ENCODE results near the gene ARHGEF16.

ARHGEF16 gene

DNA sequence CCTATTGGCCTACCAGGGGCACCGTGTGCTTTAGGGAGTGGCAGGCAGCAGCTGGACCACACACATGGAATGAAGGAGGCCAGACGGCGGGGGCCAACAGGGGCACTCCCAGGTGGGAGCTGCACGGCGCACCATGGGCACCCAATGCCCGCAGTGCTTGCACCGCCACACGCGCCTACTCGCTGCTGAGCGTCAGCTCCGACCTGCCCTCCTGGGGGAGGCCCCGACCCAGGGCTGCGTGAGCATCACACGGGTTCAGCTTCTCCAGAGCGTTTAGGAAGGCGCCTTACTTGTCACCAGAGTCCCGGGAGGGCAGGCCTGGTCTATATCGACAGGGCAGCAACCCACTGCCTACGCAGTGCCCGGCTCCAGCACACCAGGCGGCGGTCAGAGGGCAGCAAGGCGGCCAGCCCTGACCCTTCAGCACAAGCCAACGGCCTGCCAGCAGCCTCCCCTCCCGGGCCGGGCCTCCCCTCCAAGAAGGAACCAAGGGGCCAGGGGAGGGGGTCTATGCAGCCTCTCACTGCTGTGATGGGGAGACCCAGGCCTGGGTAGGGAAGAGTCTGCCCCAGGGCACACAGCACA, 64.9 kb downstream of the ARHGEF16 start:
- no peak for DNase-seq (ENCODE audit: low spot score)

DNA sequence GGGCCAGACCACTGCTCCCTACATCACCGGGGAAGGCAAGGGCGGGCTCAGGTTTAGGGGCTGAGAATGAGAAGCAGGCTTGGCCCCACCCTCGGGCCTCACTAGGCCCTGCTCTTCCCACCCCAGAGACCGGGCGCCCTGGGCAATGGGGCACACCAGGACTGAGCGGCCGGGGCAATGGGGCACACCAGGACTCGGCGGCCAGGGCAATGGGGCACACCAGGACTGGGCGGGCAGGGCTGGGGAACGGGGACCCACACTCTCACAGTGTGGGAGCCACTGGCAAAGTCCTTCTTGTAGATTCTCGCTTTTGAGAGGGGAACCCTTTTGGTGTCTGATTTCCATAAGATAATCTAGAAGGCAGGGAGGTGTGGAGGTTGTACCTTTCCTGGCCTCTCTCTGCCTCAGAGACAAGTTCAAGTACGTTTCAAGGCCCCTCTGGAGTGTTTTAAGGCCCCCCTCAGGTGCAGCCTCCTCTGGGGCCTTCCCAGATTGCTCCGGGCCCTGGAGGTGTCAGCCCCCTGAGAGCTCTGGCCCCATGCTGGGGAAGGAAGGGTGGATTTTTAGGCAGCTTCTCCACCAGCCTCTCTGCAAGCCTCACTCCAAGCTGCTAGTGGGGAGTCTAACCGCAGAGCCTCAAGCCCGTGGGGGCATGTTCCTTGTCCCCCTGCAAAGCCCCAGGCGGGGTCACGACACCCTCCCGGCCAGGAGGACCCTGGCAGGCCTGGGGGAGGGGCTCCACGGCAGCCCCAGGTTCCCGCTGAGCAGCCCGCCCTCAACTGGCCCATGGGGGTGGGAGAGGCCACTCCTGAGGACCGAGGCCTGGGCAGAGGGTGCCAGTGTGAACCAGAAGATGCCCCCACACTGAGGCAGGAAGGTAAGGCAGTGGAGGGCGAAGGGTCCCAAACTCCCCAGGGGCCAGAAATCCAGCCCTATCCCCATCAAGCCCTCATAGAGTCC, 66.2 kb downstream of the ARHGEF16 start:
- no peak for DNase-seq (ENCODE audit: low spot score)

GRCh38 chr1:3521426-3521825, 67.0 kb downstream of the ARHGEF16 start:
- DNase-seq (ENCODE audit: low spot score), result no peak

DNA sequence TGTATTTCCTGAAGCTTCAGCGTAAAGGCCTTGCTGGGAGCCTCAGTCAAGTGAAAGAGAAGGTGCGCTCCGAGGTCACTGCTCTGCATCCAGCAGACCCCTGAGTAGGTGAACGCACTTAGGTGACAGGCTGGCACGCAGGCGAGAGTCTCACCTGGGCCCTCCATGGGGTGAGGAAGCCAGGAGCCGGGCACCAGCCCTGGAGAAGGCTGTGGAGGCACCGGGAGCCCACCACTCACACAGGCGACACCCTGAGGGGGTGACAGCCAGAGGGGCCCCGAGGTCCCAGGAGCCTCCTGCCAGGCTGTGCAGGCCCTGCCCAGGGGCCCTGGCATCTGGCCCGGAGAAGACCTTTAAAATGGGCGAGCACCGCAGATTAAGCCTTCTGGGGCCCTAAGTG, 67.6 kb downstream of the ARHGEF16 start:
- DNase-seq (ENCODE audit: low spot score), result no peak

DNA sequence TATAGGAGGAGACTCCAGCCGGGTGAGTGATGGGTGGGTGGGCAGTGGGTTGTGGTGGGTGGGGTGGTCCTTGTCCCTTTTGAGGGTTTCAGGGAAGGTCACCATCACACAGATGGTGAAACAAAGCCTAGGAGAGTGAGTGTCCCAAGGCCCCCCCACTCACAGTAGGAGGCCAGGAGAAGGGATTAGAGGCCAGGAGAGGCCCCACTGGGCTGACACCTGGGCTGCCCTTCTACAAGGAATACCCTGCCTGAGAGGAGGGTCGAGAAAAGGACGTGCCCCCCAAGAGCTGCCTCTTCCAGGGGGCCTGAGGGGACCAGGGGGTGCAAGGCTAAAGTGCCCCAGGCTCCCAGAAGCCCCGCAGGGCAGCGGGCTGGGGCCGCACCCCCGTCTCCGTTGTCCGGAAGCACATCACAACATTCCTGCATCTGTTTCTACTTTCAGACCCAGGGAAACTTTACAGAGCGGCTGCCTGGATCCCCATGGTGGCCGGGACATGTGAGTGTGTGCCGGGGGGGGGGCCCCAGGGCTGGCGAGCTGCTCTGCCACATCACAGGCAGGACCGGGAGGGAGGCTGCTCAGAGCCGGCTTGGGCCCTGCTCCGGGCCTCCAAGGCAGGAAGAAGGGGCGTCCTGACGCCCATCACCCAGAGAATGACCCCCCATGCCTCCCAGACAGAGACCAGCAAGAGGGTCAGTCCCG, 68.2 kb downstream of the ARHGEF16 start:
- no peak for DNase-seq (ENCODE audit: low spot score)

DNA sequence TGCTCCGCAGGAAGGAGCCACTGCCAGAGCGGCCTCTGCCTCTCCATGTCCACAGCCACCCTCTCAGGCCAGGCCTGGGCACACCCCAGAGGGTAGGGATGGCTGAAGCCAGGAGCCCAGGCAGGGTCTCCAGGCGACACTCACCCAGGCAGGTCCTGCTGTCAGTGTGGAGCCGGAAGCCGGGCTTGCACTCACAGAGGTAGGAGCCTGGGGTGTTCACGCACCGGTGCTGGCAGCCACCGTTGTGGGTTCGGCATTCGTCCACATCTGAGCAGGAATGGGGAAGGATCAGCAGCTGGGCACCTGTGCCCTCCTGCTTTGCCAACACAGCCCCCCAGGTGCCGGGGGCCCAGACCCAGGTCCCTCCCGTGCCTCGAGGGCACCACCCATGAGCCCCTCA, 69.5 kb downstream of the ARHGEF16 start:
- DNase-seq (ENCODE audit: low spot score), result no peak

GRCh38 chr1:3524556-3525203, 70.2 kb downstream of the ARHGEF16 start:
- no peak for DNase-seq (ENCODE audit: low spot score)

DNA sequence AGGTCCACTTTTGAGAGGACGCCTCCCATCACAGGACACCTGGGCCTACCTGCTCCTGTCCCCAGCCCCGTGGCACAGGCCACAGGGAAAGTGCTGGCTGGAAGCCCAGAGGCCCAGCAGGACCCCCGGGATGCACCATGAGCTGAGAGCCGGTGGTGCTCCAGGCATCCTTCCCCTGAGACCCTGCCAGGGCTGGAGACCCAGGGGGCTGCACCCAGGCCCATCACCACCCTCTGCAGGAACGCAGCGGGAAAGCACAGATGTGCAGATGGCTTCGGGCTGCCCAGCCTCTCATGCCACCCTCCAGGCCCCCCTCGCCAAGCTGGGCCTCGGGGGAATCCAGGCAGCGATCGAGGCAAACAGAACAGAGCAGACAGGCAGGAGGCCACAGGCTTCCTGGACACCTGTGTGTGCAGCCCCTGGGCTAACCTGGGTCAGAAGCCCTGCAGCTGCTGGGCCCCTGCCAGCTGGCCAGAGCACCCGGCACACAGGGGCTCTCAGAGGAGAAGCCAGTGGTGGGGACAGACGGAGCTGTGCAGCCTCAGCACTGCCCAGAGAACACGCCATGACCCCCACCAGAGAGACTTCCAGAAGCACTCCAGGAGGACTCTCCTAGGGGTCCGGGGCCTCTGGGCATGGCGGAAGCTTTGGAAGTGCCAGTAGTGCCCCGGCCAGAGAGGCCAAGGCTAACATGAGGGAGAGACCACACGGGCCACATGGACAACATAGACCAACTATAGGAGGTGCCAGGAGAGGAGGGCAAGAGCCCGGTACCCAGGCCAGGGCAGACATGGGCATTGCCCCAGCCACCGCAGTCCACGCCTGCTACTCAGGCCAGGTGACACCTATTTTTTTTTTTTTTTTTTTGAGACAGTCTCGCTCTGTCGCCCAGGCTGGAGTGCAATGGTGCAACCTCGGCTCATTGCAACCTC, 71.4 kb downstream of the ARHGEF16 start:
- DNase-seq (ENCODE audit: low spot score), result no peak

DNA sequence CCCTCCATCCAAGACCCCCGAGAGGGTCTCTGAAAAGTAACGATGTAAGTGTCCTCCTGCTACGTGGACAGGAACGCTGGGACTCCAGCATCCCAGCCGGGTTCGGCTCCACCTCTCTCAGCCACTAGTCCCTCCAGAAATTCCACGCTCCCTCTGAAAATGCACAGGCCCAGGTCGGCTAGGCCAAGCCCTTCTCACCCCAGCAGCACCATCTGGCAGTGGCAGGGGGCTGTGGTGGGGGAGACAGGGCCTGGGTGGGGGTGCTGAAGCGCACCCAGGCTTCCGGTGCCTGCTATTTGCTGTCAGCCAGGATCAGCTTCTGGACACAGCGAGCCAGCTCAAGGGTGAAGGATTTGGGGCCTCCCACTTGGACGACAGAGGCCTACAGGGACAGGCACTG, 73.3 kb downstream of the ARHGEF16 start:
- no peak for DNase-seq (ENCODE audit: low spot score)

DNA sequence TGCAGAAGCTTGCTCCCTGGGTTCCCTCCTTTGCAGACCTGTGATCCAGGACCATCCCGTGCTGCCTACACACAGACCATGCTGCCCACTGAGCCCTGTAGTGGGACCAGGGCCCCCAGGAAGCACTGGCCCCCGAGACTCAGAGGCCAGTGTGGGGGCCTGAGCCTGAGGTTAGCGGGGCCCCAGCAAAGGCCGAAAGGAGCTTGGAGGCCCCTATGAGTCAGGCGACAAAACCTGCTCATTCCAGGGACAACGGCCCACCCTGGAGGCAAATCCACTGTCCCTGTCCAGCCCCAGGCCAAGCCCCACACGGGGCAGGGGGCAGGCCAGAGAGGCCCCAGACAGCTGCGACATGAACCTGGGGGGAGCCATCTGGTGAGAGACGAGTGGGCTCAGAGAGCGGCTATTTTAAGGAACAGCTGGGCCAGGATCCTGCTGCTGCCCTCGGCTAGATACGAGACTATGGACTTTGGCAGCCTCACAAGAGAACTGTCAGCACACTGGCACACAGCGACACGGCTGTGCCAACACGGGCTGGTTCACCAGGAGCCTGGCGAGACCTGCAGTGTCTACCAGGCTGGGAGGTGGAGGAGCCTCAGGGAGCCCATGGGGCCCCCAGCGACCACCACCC, 74.7 kb downstream of the ARHGEF16 start:
- DNase-seq (ENCODE audit: low spot score), result no peak

DNA sequence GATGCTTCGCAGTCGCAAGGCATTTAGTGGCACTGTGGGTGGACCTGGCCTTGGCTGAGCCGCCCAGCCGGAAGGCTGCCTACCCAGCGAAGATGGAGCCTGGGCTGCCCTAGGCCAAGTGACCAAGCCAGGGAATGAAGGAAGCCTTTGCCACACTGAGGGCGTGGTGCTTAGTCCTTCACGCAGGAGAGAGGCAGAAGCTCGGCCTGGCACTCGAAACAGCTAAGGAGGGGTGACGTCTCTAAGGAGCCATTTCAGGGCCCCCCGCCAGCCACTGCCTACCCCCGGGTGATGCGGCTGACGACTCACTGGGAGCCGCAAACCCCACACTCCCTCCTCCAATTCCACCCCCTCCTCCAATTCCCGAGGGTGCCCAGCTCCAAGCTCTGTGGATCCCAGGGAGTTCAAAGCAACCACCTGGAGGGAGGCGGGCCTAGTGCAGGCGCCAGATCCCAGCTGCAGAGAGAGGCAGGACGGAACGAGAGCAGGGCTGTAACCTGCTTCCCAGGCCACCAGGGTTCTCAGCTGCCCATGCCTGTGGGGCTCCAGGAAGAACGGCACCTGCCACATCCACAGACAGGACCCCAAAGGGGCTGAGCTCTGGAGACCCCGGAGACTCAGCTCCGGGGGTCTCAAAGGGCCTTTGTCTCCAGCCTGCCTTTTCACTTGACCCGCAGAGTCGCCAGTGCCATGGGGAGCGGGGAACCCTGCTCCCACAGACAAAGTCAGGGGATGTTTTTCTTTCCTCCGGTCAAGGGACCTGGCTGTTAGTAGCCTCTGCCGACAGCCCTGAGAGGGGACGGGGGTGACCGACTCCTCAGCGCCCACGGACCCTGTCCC, 75.8 kb downstream of the ARHGEF16 start:
- DNase-seq (ENCODE audit: low spot score), result no peak
